GM18505 (cell line): ENCODE results near the gene TGM2.
A peak's percentile ranks its signal among the peaks of the same experiment; 100 is the strongest.

ENCODE experiments used
- ATAC-seq: cut with Tn5 transposase; IDR thresholded peaks from one replicate; pipeline ENCODE4 v1.9.1; 2021; ENCODE audit not compliant: unreplicated experiment
- POLR2A ChIP-seq: IDR thresholded peaks from 4 replicates; pipeline ENCODE4 v1.6.1; 2011; ENCODE audit warnings: borderline replicate concordance; ENCODE audit not compliant: insufficient read depth, insufficient read length; ENCODE audit errors: extremely low read depth

The TGM2 gene

GRCh38 chr20:38158701-38159351, 6.2 kb downstream of the TGM2 start:
- no peak for ATAC-seq
- no peak for TF ChIP-seq POLR2A

GRCh38 chr20:38157635-38158495, 7.2 kb downstream of the TGM2 start:
- no peak for ATAC-seq
- no peak for TF ChIP-seq POLR2A

- ATAC-seq = no peak
- TF ChIP-seq POLR2A = no peak
Measured at GRCh38 chr20:38156888-38157634, 8.0 kb downstream of the TGM2 start.

- TF ChIP-seq POLR2A = no peak
- ATAC-seq = no peak
Measured at GRCh38 chr20:38156280-38156679, 8.8 kb downstream of the TGM2 start.

GRCh38 chr20:38155811-38156210, 9.3 kb downstream of the TGM2 start:
- no peak for TF ChIP-seq POLR2A
- ATAC-seq = no peak

GRCh38 chr20:38153401-38153800, 11.7 kb downstream of the TGM2 start:
- ATAC-seq = no peak
- TF ChIP-seq POLR2A = no peak

- peak; percentile 62 for ATAC-seq
- no peak for TF ChIP-seq POLR2A
Measured at GRCh38 chr20:38152621-38153221, 12.3 kb downstream of the TGM2 start.

GRCh38 chr20:38152175-38152620, 12.9 kb downstream of the TGM2 start:
- TF ChIP-seq POLR2A = no peak
- ATAC-seq = peak; percentile 68

- no peak for ATAC-seq
- TF ChIP-seq POLR2A = no peak
Measured at GRCh38 chr20:38151455-38151854, 13.6 kb downstream of the TGM2 start.

- ATAC-seq = no peak
- no peak for TF ChIP-seq POLR2A
Measured at GRCh38 chr20:38150335-38151170, 14.5 kb downstream of the TGM2 start.

GRCh38 chr20:38148328-38149102, 16.6 kb downstream of the TGM2 start:
- TF ChIP-seq POLR2A = no peak

GRCh38 chr20:38147751-38148150, 17.3 kb downstream of the TGM2 start:
- TF ChIP-seq POLR2A = no peak
- ATAC-seq = no peak

More at GRCh38 chr20:38148328-38149102, 16.6 kb downstream of the TGM2 start:
- ATAC-seq = no peak

- no peak for TF ChIP-seq POLR2A
- ATAC-seq = no peak
Measured at GRCh38 chr20:38147163-38147562, 17.9 kb downstream of the TGM2 start.
